ENCODE measurements around the gene POU2F2. TPM values are rescaled to one million over a fixed set of nuclear protein-coding genes. Genes with fewer than 3 reads are reported as not detected.

The POU2F2 gene
- total and polyA plus RNA-seq, 10 of the 15 experiments (the other 5 are each of a cell fraction or from before 2014, with no cell fraction given): 4.4 to 62.4 (median 37.9) TPM

DNA sequence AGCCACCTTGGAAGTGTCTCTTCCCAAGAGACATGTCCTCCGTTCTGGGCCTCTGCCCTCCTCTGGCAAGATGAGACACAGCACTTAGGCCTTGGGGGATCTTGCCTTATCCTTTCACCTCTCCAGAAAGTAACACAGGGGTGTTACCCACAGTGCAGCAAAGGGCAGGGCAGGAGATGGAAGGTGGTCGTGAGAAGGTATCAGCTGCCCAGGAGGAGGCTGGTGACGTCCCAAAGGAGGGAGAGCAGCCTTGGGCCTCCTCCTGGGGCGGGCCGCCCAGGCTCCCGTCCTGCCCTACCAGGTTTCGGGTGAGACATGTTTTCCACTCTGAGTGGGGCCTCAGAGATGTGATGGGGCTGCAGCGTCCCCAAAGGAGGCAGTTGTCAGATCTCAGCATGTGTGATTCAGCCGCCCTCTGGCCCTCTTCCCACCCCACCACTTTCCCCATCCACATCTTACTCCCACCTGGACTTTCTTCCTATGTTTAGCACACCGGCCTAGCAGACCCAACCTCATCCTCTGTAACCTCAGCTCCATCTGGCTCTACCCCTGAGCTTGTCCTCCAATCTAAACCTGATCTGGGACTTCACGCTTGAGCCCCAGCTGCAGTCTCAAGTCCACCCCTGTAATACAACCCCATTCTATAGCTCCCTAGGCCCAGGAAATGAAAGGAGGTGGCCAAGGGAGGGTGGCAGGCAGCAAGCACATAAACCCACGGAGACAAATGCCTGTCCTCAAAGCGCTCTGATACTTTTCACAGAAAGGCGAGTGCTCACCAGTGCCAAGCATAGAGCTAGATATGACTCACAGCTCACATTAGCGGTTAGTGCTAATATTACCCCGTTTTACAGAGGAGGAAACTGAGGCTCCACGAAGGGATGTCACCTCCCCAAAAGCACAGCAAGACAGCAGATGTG is 9.3 kb downstream of the POU2F2 start (continued):
- TF ChIP-seq EP300 (IDR thresholded peaks at IDR 0.05; ENCODE audit: borderline replicate concordance in 1 of 2, control insufficient read depth in 1 of 2, low read depth in 2 of 2, low read length in 2 of 2) (no peak), SUPT20H (IDR thresholded peaks at IDR 0.05; ENCODE audit: borderline replicate concordance, control insufficient read depth, low read depth, low read length) (no peak), POU2F2 (IDR thresholded peaks at IDR 0.05; ENCODE audit: borderline replicate concordance, low read depth, low read length) (no peak), RFX5 (IDR thresholded peaks at IDR 0.05; ENCODE audit: low read depth, low read length) (no peak), ATF7 (IDR thresholded peaks at IDR 0.05; ENCODE audit: low read depth) (peak; percentile 23; the same call in 1 of the 2 replicates), RB1 (IDR thresholded peaks at IDR 0.05; ENCODE audit: borderline replicate concordance) (no peak), ETV6 (conservative IDR thresholded peaks at IDR 0.05 in 1 of 2, IDR thresholded peaks at IDR 0.05 in 1 of 2; ENCODE audit: borderline replicate concordance in 1 of 2, low read depth in 1 of 2) (peak in 1 of 2 experiments; percentile 64; a peak in 1 of 4 replicates), POLR2AphosphoS5 (IDR thresholded peaks at IDR 0.05; ENCODE audit: low read length) (no peak), NRF1 (conservative IDR thresholded peaks at IDR 0.05; ENCODE audit: low read depth, low read length) (no peak), KDM1A (IDR thresholded peaks at IDR 0.05; ENCODE audit: borderline replicate concordance) (no peak), TAF1 (IDR thresholded peaks at IDR 0.05; ENCODE audit: borderline replicate concordance, low read depth, low read length) (no peak), HDAC6 (IDR thresholded peaks at IDR 0.05; ENCODE audit: unreplicated experiment) (no peak), DPF2 (IDR thresholded peaks at IDR 0.05) (no peak; the same call in none of the 2 replicates), ZNF384 (IDR thresholded peaks at IDR 0.05; ENCODE audit: borderline replicate concordance, low read depth, low read length) (no peak), KAT2A (conservative IDR thresholded peaks at IDR 0.05; ENCODE audit: control insufficient read depth, low read depth, low read length) (no peak), SPI1 (IDR thresholded peaks at IDR 0.05; ENCODE audit: borderline replicate concordance, insufficient read depth, low read depth, low read length) (no peak)
- TF ChIP-seq, protein P1, sequence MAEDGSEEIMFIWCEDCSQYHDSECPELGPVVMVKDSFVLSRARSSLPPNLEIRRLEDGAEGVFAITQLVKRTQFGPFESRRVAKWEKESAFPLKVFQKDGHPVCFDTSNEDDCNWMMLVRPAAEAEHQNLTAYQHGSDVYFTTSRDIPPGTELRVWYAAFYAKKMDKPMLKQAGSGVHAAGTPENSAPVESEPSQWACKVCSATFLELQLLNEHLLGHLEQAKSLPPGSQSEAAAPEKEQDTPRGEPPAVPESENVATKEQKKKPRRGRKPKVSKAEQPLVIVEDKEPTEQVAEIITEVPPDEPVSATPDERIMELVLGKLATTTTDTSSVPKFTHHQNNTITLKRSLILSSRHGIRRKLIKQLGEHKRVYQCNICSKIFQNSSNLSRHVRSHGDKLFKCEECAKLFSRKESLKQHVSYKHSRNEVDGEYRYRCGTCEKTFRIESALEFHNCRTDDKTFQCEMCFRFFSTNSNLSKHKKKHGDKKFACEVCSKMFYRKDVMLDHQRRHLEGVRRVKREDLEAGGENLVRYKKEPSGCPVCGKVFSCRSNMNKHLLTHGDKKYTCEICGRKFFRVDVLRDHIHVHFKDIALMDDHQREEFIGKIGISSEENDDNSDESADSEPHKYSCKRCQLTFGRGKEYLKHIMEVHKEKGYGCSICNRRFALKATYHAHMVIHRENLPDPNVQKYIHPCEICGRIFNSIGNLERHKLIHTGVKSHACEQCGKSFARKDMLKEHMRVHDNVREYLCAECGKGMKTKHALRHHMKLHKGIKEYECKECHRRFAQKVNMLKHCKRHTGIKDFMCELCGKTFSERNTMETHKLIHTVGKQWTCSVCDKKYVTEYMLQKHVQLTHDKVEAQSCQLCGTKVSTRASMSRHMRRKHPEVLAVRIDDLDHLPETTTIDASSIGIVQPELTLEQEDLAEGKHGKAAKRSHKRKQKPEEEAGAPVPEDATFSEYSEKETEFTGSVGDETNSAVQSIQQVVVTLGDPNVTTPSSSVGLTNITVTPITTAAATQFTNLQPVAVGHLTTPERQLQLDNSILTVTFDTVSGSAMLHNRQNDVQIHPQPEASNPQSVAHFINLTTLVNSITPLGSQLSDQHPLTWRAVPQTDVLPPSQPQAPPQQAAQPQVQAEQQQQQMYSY (CRISPR knock-in tag; IDR thresholded peaks at IDR 0.05): no peak
- TF ChIP-seq, protein P2, sequence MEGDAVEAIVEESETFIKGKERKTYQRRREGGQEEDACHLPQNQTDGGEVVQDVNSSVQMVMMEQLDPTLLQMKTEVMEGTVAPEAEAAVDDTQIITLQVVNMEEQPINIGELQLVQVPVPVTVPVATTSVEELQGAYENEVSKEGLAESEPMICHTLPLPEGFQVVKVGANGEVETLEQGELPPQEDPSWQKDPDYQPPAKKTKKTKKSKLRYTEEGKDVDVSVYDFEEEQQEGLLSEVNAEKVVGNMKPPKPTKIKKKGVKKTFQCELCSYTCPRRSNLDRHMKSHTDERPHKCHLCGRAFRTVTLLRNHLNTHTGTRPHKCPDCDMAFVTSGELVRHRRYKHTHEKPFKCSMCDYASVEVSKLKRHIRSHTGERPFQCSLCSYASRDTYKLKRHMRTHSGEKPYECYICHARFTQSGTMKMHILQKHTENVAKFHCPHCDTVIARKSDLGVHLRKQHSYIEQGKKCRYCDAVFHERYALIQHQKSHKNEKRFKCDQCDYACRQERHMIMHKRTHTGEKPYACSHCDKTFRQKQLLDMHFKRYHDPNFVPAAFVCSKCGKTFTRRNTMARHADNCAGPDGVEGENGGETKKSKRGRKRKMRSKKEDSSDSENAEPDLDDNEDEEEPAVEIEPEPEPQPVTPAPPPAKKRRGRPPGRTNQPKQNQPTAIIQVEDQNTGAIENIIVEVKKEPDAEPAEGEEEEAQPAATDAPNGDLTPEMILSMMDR (IDR thresholded peaks at IDR 0.05 in 2 of 3, conservative IDR thresholded peaks at IDR 0.05 in 1 of 3; ENCODE audit: control insufficient read depth in 2 of 3, extremely low read depth in 1 of 3, insufficient read depth in 1 of 3, low read depth in 3 of 3, low read length in 3 of 3): peak; percentile 14 to 21 (median 17); a peak in 3 of 6 replicates
- TF ChIP-seq, protein P3, sequence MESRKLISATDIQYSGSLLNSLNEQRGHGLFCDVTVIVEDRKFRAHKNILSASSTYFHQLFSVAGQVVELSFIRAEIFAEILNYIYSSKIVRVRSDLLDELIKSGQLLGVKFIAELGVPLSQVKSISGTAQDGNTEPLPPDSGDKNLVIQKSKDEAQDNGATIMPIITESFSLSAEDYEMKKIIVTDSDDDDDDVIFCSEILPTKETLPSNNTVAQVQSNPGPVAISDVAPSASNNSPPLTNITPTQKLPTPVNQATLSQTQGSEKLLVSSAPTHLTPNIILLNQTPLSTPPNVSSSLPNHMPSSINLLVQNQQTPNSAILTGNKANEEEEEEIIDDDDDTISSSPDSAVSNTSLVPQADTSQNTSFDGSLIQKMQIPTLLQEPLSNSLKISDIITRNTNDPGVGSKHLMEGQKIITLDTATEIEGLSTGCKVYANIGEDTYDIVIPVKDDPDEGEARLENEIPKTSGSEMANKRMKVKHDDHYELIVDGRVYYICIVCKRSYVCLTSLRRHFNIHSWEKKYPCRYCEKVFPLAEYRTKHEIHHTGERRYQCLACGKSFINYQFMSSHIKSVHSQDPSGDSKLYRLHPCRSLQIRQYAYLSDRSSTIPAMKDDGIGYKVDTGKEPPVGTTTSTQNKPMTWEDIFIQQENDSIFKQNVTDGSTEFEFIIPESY (IDR thresholded peaks at IDR 0.05): no peak

Measured in GM12878 (cell line).